ENCODE measurements around the gene TRMT1L. TPM values are rescaled to one million over a fixed set of nuclear protein-coding genes. Genes with fewer than 3 reads are reported as not detected.
A peak's percentile ranks its signal among the peaks of the same experiment; 100 is the strongest.

The TRMT1L gene
- total RNA-seq, 1 experiment from 2014 or later, result 28.3 TPM

DNA sequence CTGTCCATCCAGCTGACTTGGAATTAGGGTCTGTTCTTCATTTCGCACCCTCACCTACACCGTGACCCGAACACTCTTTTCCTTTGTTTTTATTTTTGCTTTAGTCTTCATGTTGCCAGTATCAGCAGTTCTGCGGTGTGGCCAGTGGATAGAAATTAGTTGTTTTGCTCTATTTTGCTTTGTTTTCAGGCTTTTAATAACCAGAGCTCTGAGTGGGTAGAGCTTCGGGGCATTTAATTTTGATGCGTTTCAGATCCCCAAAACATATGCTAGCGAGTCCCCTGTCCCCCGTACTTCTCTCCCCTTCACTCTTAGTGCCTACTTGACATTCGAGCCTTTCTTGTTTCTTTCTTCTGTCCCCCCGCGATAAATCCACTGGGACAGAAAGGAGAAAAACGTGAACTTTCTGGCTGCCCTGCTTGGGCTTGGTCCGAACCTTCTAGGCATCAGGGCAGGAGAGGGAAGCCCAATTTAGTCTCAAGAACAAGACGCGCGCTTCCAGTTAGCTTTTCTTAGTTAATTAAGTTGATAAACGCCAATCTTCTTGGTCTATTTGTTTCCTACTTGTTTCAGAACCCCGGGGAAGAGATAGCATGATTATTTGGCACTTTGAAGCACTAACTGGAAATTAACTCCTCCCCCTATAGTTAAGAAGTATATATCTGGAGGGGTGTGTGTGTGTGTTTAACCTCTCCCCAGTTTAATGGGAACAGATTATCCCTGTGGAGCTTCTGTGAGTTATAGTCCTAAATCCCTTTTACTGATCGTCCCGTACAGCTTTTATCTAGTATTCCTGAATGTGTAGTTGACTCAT is 1.1 kb upstream of the TRMT1L start:
- no TSS peak for BruUV-seq (replicated peaks)
- H3K4me1 ChIP-seq (ENCODE audit: control insufficient read depth in 1 of 2, insufficient read depth in 2 of 2, low read length in 2 of 2), result peaks cover 0 to 19% of the 10 kb centered on the region in 2 experiments; a peak in 2 of 4 replicates
- ChIA-PET RAD21 (ENCODE audit: low non-redundant PET in 1 of 2, low total read pairs in 2 of 2, uncharacterized antibody in 2 of 2, unreplicated experiment in 2 of 2) (no interaction called here), CTCF (interaction anchor here (3.1 kb wide), 1 partner anchor 12 kb away, joined by 25 read pairs; no protein-coding TSS in a partner anchor), POLR2A (no interaction called here)
- ATAC-seq (no peak), DNase-seq (ENCODE audit: low read depth, low spot score) (no peak)
- H3K9me3 ChIP-seq (ENCODE audit: control insufficient read depth in 1 of 2, insufficient read depth in 1 of 2, low read depth in 1 of 2, low read length in 2 of 2), result no peaks in the 10 kb centered on the region
- H3K36me3 ChIP-seq (ENCODE audit: control insufficient read depth in 1 of 2, insufficient read depth in 2 of 2, low read length in 2 of 2), result no peaks in the 10 kb centered on the region
- H3K9me2 ChIP-seq (ENCODE audit: insufficient read depth), result no peaks in the 10 kb centered on the region
- H3K27me3 ChIP-seq (ENCODE audit: insufficient read depth, low read length), result no peaks in the 10 kb centered on the region
- 0 out of 2 replicates have a peak, but pooled peaks have one; percentile 1 for TF ChIP-seq SIN3A (IDR thresholded peaks at IDR 0.05; ENCODE audit: low read depth)
- no peak for TF ChIP-seq FOSL1 (IDR thresholded peaks at IDR 0.05; ENCODE audit: low read depth)
- H3K9ac ChIP-seq (ENCODE audit: low read length), result peak overlapping the region; percentile 86
- peaks cover 14% of the 10 kb centered on the region for H3K79me2 ChIP-seq (ENCODE audit: insufficient read depth, low read length)
- H3K4me2 ChIP-seq (ENCODE audit: low read length), result peak overlapping the region; percentile 91
- intact Hi-C loops (cut with micrococcal nuclease), result loop anchor here (2.0 to 10.0 kb wide), 3 partner anchors 157 to 403 kb away; partner anchors contain the start of genes EDEM3 and IVNS1ABP
- H2AFZ ChIP-seq (ENCODE audit: low read depth, low read length, poor library complexity, severe bottlenecking), result peak overlapping the region; percentile 59
- peak overlapping the region; percentile 76 to 88 for H3K4me3 ChIP-seq (replicated peaks in 1 of 2; ENCODE audit: low read depth in 1 of 2, low read length in 2 of 2)
- H3K27ac ChIP-seq (ENCODE audit: low read depth, low read length), result peak overlapping the region; percentile 76; the same call in 1 of the 2 replicates
- H4K20me1 ChIP-seq (ENCODE audit: insufficient read depth), result no peaks in the 10 kb centered on the region

DNA sequence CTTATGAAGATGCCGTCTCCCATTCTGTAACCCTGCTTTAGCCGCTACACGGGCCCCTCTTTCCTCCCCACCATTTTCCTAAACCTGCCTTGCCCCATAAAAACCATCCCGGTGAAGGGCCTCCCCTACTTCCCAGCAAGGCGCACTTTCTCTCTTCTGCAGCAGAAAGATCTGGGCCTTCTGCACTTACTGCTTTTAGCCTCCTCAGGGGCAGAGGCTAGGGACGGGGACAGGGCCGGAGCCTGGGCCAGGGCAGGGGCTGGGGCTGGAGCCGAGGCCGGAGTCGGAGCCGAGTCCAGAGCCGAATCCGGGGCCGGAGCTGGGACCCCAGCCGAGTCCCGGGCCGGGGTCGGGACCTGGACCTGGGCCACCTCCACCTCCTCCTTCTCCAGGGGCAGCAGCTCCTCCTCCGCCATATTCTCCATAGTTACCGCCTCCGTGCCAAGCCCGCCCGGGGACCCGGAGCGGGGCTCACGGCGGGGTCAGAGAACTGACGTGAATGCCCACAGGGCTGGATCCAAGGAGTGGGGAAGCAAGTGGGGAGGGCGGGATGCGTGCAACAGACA is 382 bp downstream of the TRMT1L start:
- BruUV-seq (replicated peaks), result TSS peak; percentile 81
- POLR2A ChIA-PET, result no interaction called here
- peak overlapping the region; percentile 91 for H3K4me2 ChIP-seq (ENCODE audit: low read length)
- peaks cover 14% of the 10 kb centered on the region for H3K79me2 ChIP-seq (ENCODE audit: insufficient read depth, low read length)
- peak overlapping the region; percentile 76 to 88 for H3K4me3 ChIP-seq (replicated peaks in 1 of 2; ENCODE audit: low read depth in 1 of 2, low read length in 2 of 2)
- peak; percentile 55 for ATAC-seq
- RAD21 ChIA-PET (ENCODE audit: low non-redundant PET in 1 of 2, low total read pairs in 2 of 2, uncharacterized antibody in 2 of 2, unreplicated experiment in 2 of 2), result no interaction called here
- H3K4me1 ChIP-seq (ENCODE audit: control insufficient read depth in 1 of 2, insufficient read depth in 2 of 2, low read length in 2 of 2), result peaks cover 0 to 19% of the 10 kb centered on the region in 2 experiments; a peak in 2 of 4 replicates
- no peaks in the 10 kb centered on the region for H3K27me3 ChIP-seq (ENCODE audit: insufficient read depth, low read length)
- CTCF ChIA-PET, result interaction anchor here (0.5 kb wide), 1 partner anchor 14 kb away, joined by 3 read pairs; no protein-coding TSS in a partner anchor
- DNase-seq (ENCODE audit: low read depth, low spot score), result no peak
- H3K36me3 ChIP-seq (ENCODE audit: control insufficient read depth in 1 of 2, insufficient read depth in 2 of 2, low read length in 2 of 2), result no peaks in the 10 kb centered on the region
- no peaks in the 10 kb centered on the region for H3K9me3 ChIP-seq (ENCODE audit: control insufficient read depth in 1 of 2, insufficient read depth in 1 of 2, low read depth in 1 of 2, low read length in 2 of 2)
- H3K9ac ChIP-seq (ENCODE audit: low read length), result peak overlapping the region; percentile 86
- H2AFZ ChIP-seq (ENCODE audit: low read depth, low read length, poor library complexity, severe bottlenecking), result peak overlapping the region; percentile 56
- no peaks in the 10 kb centered on the region for H4K20me1 ChIP-seq (ENCODE audit: insufficient read depth)
- peak overlapping the region; percentile 76 for H3K27ac ChIP-seq (ENCODE audit: low read depth, low read length)
- no peak for TF ChIP-seq ZNF274 (IDR thresholded peaks at IDR 0.05; ENCODE audit: low read depth, low read length)
- no peak for TF ChIP-seq TCF7L2 (IDR thresholded peaks at IDR 0.05; ENCODE audit: borderline replicate concordance, extremely low read depth, insufficient read depth, insufficient read length)
- TF ChIP-seq YY1 (IDR thresholded peaks at IDR 0.05; ENCODE audit: extremely low read depth, insufficient replicate concordance, low read depth, low read length), result peak; percentile 77
- no peak for TF ChIP-seq EZH2phosphoT487 (IDR thresholded peaks at IDR 0.05; ENCODE audit: borderline replicate concordance)
- peak; percentile 91 for TF ChIP-seq ZFX (IDR thresholded peaks at IDR 0.05)
- TF ChIP-seq, protein P1, sequence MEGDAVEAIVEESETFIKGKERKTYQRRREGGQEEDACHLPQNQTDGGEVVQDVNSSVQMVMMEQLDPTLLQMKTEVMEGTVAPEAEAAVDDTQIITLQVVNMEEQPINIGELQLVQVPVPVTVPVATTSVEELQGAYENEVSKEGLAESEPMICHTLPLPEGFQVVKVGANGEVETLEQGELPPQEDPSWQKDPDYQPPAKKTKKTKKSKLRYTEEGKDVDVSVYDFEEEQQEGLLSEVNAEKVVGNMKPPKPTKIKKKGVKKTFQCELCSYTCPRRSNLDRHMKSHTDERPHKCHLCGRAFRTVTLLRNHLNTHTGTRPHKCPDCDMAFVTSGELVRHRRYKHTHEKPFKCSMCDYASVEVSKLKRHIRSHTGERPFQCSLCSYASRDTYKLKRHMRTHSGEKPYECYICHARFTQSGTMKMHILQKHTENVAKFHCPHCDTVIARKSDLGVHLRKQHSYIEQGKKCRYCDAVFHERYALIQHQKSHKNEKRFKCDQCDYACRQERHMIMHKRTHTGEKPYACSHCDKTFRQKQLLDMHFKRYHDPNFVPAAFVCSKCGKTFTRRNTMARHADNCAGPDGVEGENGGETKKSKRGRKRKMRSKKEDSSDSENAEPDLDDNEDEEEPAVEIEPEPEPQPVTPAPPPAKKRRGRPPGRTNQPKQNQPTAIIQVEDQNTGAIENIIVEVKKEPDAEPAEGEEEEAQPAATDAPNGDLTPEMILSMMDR (IDR thresholded peaks at IDR 0.05 in 2 of 3, conservative IDR thresholded peaks at IDR 0.05 in 1 of 3; ENCODE audit: borderline replicate concordance in 1 of 3, insufficient read depth in 1 of 3, low read depth in 2 of 3, low read length in 2 of 3), result no peak
- peak; percentile 12; the same call in 1 of the 2 replicates for TF ChIP-seq SIN3A (IDR thresholded peaks at IDR 0.05; ENCODE audit: low read depth)
- TF ChIP-seq POLR2A (IDR thresholded peaks at IDR 0.05; ENCODE audit: borderline replicate concordance, extremely low read depth, insufficient read depth, insufficient read length), result no peak
- H3K9me2 ChIP-seq (ENCODE audit: insufficient read depth), result no peaks in the 10 kb centered on the region
- intact Hi-C loops (cut with micrococcal nuclease), result loop anchor here (2.0 to 10.0 kb wide), 3 partner anchors 158 to 402 kb away; partner anchors contain the start of genes EDEM3 and IVNS1ABP

Data from HCT116 (cell line).